Mucosa of descending colon (tissue), 3 donors: ENCODE results near the gene PRR27. TPM values are rescaled to one million over a fixed set of nuclear protein-coding genes. Genes with fewer than 3 reads are reported as not detected.

Source experiments
- ATAC-seq: fragments of 200-7000 bp; cut with Tn5 transposase; one replicate; pipeline ENCODE4 v1.9.1; 2020; ENCODE audit warnings: mild to moderate bottlenecking, moderate library complexity
- DNase-seq, 3 donors: peaks; one replicate each; pipeline ENCODE4 v3.0.0-alpha.2; 2020
- H3K36me3 ChIP-seq: fragments of 200-600 bp; one replicate; pipeline ENCODE4 v1.8.0; 2021; ENCODE audit warnings: low read depth, mild to moderate bottlenecking
- H3K4me1 ChIP-seq: fragments of 200-600 bp; one replicate; pipeline ENCODE4 v1.8.0; 2021; ENCODE audit warnings: low read depth, mild to moderate bottlenecking
- H3K4me3 ChIP-seq: fragments of 200-600 bp; one replicate; pipeline ENCODE4 v1.8.0; 2021; ENCODE audit warnings: mild to moderate bottlenecking
- H3K9me3 ChIP-seq: fragments of 200-600 bp; one replicate; pipeline ENCODE4 v1.8.0; 2021; ENCODE audit warnings: mild to moderate bottlenecking
- intact Hi-C, 2 donors: fragments of 100-400 bp; cut with DNase I in 1 of 2; cut with micrococcal nuclease in 1 of 2; formaldehyde crosslinking; loops; one replicate each; pipeline versions ENCODE4 v1.11.0 to v1.11.1; 2022; cut with DNase I, micrococcal nuclease
- long read RNA-seq, 2 donors: library from polyadenylated mRNA; unstranded; transcript quantifications; one replicate each; pipeline ENCODE4 v2.0.0, GENCODE V29; 2019 to 2021
- total RNA-seq, 3 donors: library from RNA; stranded (reverse); fragmentation: NEBNext Ultra II Directional in 2 of 3; extraction: Animal tissue kit (Norgen Biotek cat#: 25700) in 2 of 3; gene quantifications; one replicate each; pipeline versions ENCODE4 v1.2.1 to v1.2.4, GENCODE V29; 2021 to 2023
- TF ChIP-seq, protein P1 (sequence below): fragments of 200-600 bp; IDR thresholded peaks from one replicate; pipeline ENCODE4 v1.8.0; 2022; ENCODE audit warnings: antibody characterized with exemption, mild to moderate bottlenecking
- donor health status: DM: no; HTN: no; CAD: no; lungs with moderate emphysema.
- donor health status: DM: no; HTN: no; CAD: no.
- donor health status: DM: no; HTN: yes; CAD: no.

PRR27 gene
- not detected for total RNA-seq
- long read RNA-seq, donor 1, result 0 reads
- long read RNA-seq, donor 2, result 0 reads

DNA sequence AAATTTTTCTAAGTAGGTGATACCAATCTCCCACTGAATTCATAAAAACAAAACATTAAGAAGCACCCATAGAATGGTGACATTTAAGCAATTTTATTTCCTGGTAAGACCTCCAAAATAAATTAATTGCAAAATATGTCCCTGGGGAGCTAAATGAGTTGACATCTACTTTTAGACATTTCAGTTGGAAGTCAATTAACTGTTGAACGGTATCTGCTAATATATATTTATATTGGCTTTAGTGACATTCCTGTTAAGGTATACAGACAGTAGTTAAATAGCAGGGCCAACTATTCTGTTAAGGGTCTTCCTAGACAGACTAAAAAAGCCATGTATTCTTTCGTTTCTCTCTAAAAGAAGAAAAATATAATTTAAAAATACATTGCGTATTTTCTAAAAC, at the start of gene PRR27:
Gene PRR27 (plus strand): TSS at position 301 of the 400 bp plus-strand sequence. CDS start 139 bp downstream, outside the sequence.
- Histone ChIP-seq H3K36me3 (no peaks in the 10 kb centered on the region), H3K4me3 (no peak within 1 kb of the TSS), H3K4me1 (no peaks in the 10 kb centered on the region), H3K9me3 (no peaks in the 10 kb centered on the region)
- no peak for DNase-seq
- intact Hi-C loops, result no loop called here
- ATAC-seq, result no peak
- TF ChIP-seq, protein P1, sequence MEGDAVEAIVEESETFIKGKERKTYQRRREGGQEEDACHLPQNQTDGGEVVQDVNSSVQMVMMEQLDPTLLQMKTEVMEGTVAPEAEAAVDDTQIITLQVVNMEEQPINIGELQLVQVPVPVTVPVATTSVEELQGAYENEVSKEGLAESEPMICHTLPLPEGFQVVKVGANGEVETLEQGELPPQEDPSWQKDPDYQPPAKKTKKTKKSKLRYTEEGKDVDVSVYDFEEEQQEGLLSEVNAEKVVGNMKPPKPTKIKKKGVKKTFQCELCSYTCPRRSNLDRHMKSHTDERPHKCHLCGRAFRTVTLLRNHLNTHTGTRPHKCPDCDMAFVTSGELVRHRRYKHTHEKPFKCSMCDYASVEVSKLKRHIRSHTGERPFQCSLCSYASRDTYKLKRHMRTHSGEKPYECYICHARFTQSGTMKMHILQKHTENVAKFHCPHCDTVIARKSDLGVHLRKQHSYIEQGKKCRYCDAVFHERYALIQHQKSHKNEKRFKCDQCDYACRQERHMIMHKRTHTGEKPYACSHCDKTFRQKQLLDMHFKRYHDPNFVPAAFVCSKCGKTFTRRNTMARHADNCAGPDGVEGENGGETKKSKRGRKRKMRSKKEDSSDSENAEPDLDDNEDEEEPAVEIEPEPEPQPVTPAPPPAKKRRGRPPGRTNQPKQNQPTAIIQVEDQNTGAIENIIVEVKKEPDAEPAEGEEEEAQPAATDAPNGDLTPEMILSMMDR, result no peak

DNA sequence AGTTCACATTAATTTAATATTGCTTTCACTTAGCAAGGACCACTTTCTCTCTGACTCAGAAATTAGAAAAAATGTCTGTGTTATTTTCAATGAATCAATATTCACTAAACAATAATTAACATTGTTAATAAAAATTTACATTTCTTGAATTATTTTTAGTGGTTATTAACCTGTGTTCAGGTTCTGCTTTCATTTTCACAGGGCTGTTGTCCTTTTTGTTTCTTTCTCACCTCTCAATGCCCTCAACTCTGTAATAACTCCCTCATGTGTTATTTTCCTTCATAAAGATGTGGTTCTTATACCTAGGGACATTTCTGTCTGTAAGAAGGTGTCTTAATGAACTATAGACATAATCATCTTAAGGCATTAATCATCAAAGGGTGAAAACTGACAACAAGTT, 43.1 kb upstream of the PRR27 start:
- no peaks in the 10 kb centered on the region for H3K9me3 ChIP-seq
- TF ChIP-seq, protein P1, result no peak
- DNase-seq (no peak), ATAC-seq (no peak)
- intact Hi-C loops, result no loop called here
- no peaks in the 10 kb centered on the region for H3K4me1 ChIP-seq
- no peaks in the 10 kb centered on the region for H3K36me3 ChIP-seq
- H3K4me3 ChIP-seq, result no peak overlapping the region

DNA sequence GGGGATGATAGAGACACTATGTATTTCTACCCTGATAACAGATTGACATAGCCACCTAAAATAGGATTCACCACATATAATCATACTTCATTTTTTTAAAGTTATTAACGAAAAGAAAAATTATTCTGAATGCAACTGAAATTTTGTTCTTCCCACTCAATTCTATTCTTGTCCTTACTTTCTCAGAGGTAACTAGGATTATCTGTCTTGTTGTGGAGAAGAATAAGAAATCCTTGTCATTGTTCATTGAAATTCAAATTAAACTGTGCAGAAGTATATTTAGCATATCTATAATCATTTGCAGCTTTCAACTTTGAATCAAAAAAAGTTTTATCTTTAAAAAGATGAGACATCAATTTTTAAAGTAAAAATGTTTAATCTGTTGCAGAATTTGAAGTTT, 40.4 kb upstream of the PRR27 start:
- H3K4me1 ChIP-seq, result no peaks in the 10 kb centered on the region
- no peak for DNase-seq
- intact Hi-C loops, result no loop called here
- TF ChIP-seq, protein P1, result no peak
- no peaks in the 10 kb centered on the region for H3K9me3 ChIP-seq
- ATAC-seq, result no peak
- no peak overlapping the region for H3K4me3 ChIP-seq
- H3K36me3 ChIP-seq, result no peaks in the 10 kb centered on the region

DNA sequence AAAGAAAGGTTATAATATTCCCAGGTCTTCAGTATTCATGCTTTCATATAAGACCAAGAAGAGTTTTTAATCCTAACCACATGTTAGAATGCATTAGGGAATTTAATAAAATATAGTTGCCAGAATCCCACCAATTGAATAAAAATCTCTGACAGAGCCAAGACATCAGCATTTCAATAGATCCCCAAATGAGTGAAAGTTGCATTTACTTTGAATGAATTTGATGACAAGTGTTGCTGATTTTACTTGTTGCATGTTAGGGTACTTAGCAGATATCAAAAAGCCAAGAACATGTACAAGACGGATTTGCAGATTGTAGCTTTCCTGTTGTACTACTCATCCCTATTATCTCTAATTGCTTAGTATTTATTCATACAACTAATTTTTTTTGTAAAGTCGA, 39.9 kb upstream of the PRR27 start:
- TF ChIP-seq, protein P1, result no peak
- Histone ChIP-seq H3K4me3 (no peak overlapping the region), H3K9me3 (no peaks in the 10 kb centered on the region), H3K36me3 (no peaks in the 10 kb centered on the region), H3K4me1 (no peaks in the 10 kb centered on the region)
- intact Hi-C loops, result no loop called here
- ATAC-seq (no peak), DNase-seq (no peak)

DNA sequence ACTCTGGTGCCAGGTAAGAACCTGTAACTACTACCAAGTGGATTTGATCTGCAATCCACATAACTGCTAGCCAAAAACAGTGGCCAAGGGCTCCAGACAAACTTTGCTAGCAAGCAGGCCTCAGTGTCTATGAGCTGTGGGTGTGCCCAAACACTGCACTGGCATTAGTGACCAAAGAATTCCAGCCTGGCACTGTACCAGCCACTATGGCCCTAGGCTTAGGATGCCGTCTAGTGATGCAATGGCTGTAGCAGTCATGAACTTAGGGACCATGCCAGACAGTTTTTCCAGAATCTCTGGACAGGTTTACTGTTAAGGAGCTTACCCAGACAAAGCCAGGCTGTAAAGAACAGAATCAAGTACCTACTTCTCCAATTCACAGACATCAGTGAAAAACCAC, 33.7 kb upstream of the PRR27 start:
- no peaks in the 10 kb centered on the region for H3K4me1 ChIP-seq
- TF ChIP-seq, protein P1, result no peak
- H3K9me3 ChIP-seq, result no peaks in the 10 kb centered on the region
- intact Hi-C loops, result no loop called here
- DNase-seq (no peak), ATAC-seq (no peak)
- H3K4me3 ChIP-seq, result no peak overlapping the region
- H3K36me3 ChIP-seq, result no peaks in the 10 kb centered on the region

DNA sequence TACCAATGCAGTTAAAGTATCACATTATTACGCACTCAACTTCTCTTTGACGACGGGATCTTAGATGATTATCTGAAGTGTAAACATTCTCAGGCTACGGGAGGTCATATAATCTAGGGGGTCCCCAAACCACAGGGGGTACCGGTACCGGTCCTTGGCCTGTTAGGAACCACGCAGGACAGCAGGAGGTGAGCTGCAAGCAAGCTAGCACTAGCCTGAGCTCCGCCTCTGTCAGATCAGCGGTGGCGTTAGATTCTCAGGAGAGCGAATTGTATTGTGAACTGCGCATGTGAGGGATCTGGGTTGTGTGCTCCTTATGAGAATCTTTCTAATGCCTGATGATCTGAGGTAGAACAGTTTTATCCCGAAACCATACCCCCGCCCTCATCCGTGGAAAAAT, 20.6 kb upstream of the PRR27 start:
- H3K4me1 ChIP-seq, result no peaks in the 10 kb centered on the region
- no peaks in the 10 kb centered on the region for H3K9me3 ChIP-seq
- intact Hi-C loops, result no loop called here
- DNase-seq (no peak), ATAC-seq (no peak)
- TF ChIP-seq, protein P1, result no peak
- no peak overlapping the region for H3K4me3 ChIP-seq
- H3K36me3 ChIP-seq, result no peaks in the 10 kb centered on the region
